SK-N-SH treated with all-trans-retinoic acid at 6 μM for 48 hours (cell line): ENCODE measurements around the gene UVRAG.

Experiments used
- ATAC-seq: fragments of 200-7000 bp; cut with Tn5 transposase; 3 replicates; pipeline ENCODE4 v1.9.1; 2020; ENCODE audit warnings: mild to moderate bottlenecking, moderate library complexity
- ARNTL ChIP-seq: fragments of 450-650 bp; formaldehyde crosslinking; IDR thresholded peaks from 2 replicates; pipeline ENCODE4 v1.5.0; 2020; ENCODE audit warnings: low read depth, mild to moderate bottlenecking, moderate library complexity, borderline replicate concordance
- BACH2 ChIP-seq: fragments of 250-450 bp; sonication (Bioruptor Pico); IDR thresholded peaks from 2 replicates; pipeline ENCODE4 v1.9.0; 2021; ENCODE audit warnings: mild to moderate bottlenecking, borderline replicate concordance
- CSDC2 ChIP-seq: fragments of 250-450 bp; sonication (Bioruptor Pico); IDR thresholded peaks from 2 replicates; pipeline ENCODE4 v1.5.0; 2020; ENCODE audit warnings: mild to moderate bottlenecking, moderate library complexity
- ESRRG ChIP-seq: fragments of 250-450 bp; sonication (Bioruptor Pico); IDR thresholded peaks from 2 replicates; pipeline ENCODE4 v1.6.1; 2021; ENCODE audit warnings: mild to moderate bottlenecking
- GLIS3 ChIP-seq: fragments of 250-450 bp; sonication (Bioruptor Pico); IDR thresholded peaks from 2 replicates; pipeline ENCODE4 v1.5.0; 2020; ENCODE audit warnings: mild to moderate bottlenecking, moderate library complexity
- ISL1 ChIP-seq: fragments of 250-450 bp; sonication (Bioruptor Pico); IDR thresholded peaks from 2 replicates; pipeline ENCODE4 v2.1.2; 2022; ENCODE audit warnings: mild to moderate bottlenecking, moderate library complexity
- OSR1 ChIP-seq: fragments of 250-450 bp; sonication (Bioruptor Pico); IDR thresholded peaks from 2 replicates; pipeline ENCODE4 v1.8.0; 2022; ENCODE audit warnings: moderate library complexity, mild to moderate bottlenecking, inconsistent platforms
- RARB ChIP-seq: fragments of 250-450 bp; sonication (Bioruptor Pico); IDR thresholded peaks from 2 replicates; pipeline ENCODE4 v1.8.0; 2021; ENCODE audit warnings: mild to moderate bottlenecking, moderate library complexity
- SNAI2 ChIP-seq: fragments of 250-450 bp; sonication (Bioruptor Pico); IDR thresholded peaks from 2 replicates; pipeline ENCODE4 v1.5.0; 2020; ENCODE audit warnings: mild to moderate bottlenecking, moderate library complexity
- TCF4 ChIP-seq: fragments of 250-450 bp; sonication (Bioruptor Pico); IDR thresholded peaks from 2 replicates; pipeline ENCODE4 v1.8.0; 2021; ENCODE audit warnings: mild to moderate bottlenecking, moderate library complexity, borderline replicate concordance
- TOX ChIP-seq: fragments of 250-450 bp; sonication (Bioruptor Pico); IDR thresholded peaks from 2 replicates; pipeline ENCODE4 v1.8.0; 2021; ENCODE audit warnings: mild to moderate bottlenecking, moderate library complexity, borderline replicate concordance
- ZC3H10 ChIP-seq: fragments of 250-450 bp; sonication (Bioruptor Pico); IDR thresholded peaks from 2 replicates; pipeline ENCODE4 v1.5.1; 2021; ENCODE audit warnings: mild to moderate bottlenecking, moderate library complexity
- ZFP3 ChIP-seq: fragments of 250-450 bp; sonication (Bioruptor Pico); IDR thresholded peaks from 2 replicates; pipeline ENCODE4 v1.5.0; 2020; ENCODE audit warnings: mild to moderate bottlenecking, moderate library complexity
- ZFP30 ChIP-seq: fragments of 450-650 bp; formaldehyde crosslinking; IDR thresholded peaks from 2 replicates; pipeline ENCODE4 v1.5.0; 2022; ENCODE audit warnings: mild to moderate bottlenecking, moderate library complexity
- ZNF70 ChIP-seq: fragments of 450-650 bp; formaldehyde crosslinking; IDR thresholded peaks from 2 replicates; pipeline ENCODE4 v1.5.0; 2020; ENCODE audit warnings: mild to moderate bottlenecking, moderate library complexity
- ZNF8 ChIP-seq: fragments of 450-650 bp; formaldehyde crosslinking; IDR thresholded peaks from 2 replicates; pipeline ENCODE4 v1.5.0; 2020; ENCODE audit warnings: mild to moderate bottlenecking, moderate library complexity
- TF ChIP-seq, protein P1 (sequence below): fragments of 250-450 bp; sonication (Bioruptor Pico); IDR thresholded peaks from 2 replicates; pipeline ENCODE4 v1.5.1; 2021; ENCODE audit warnings: mild to moderate bottlenecking, moderate library complexity
- TF ChIP-seq, protein P2 (sequence below): fragments of 250-450 bp; sonication (Bioruptor Pico); IDR thresholded peaks from 2 replicates; pipeline ENCODE4 v1.8.0; 2021; ENCODE audit warnings: low read depth, mild to moderate bottlenecking, moderate library complexity, borderline replicate concordance
- TF ChIP-seq, protein P3 (sequence below): fragments of 250-450 bp; sonication (Bioruptor Pico); IDR thresholded peaks from 2 replicates; pipeline ENCODE4 v1.8.0; 2020; ENCODE audit warnings: mild to moderate bottlenecking, moderate library complexity, borderline replicate concordance
- TF ChIP-seq, protein P4 (sequence below): fragments of 250-450 bp; sonication (Bioruptor Pico); IDR thresholded peaks from 2 replicates; pipeline ENCODE4 v1.5.0; 2020; ENCODE audit warnings: mild to moderate bottlenecking, moderate library complexity
- TF ChIP-seq, protein P5 (sequence below): fragments of 250-450 bp; sonication (Bioruptor Pico); IDR thresholded peaks from 2 replicates; pipeline ENCODE4 v1.5.1; 2020; ENCODE audit warnings: low read depth, mild to moderate bottlenecking, moderate library complexity

UVRAG gene

DNA sequence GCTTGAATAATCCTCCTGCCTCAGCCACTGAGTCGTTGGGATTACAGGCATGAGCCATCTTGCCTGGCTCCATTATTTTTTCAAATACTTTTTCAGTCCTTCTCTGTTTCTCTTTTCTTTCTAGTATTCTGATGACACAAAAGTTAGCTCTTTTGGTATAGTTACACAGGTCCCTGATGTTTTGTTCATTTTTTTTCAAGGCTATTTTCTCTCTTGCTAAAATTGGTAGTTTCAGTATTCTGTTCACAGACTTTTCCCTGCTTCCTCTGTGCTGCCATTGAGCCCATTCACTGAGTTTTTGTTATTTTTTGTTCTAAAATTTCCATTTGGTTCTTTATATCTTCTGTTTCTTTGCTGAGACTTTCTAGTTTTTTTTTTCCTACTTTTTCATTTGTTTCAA is 166.5 kb downstream of the UVRAG start (continued):
- TF ChIP-seq, protein P1, sequence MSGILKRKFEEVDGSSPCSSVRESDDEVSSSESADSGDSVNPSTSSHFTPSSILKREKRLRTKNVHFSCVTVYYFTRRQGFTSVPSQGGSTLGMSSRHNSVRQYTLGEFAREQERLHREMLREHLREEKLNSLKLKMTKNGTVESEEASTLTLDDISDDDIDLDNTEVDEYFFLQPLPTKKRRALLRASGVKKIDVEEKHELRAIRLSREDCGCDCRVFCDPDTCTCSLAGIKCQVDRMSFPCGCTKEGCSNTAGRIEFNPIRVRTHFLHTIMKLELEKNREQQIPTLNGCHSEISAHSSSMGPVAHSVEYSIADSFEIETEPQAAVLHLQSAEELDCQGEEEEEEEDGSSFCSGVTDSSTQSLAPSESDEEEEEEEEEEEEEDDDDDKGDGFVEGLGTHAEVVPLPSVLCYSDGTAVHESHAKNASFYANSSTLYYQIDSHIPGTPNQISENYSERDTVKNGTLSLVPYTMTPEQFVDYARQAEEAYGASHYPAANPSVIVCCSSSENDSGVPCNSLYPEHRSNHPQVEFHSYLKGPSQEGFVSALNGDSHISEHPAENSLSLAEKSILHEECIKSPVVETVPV (CRISPR knock-in tag) = no peak
- TF ChIP-seq ZFP3 (CRISPR knock-in tag) = no peak
- TF ChIP-seq, protein P2, sequence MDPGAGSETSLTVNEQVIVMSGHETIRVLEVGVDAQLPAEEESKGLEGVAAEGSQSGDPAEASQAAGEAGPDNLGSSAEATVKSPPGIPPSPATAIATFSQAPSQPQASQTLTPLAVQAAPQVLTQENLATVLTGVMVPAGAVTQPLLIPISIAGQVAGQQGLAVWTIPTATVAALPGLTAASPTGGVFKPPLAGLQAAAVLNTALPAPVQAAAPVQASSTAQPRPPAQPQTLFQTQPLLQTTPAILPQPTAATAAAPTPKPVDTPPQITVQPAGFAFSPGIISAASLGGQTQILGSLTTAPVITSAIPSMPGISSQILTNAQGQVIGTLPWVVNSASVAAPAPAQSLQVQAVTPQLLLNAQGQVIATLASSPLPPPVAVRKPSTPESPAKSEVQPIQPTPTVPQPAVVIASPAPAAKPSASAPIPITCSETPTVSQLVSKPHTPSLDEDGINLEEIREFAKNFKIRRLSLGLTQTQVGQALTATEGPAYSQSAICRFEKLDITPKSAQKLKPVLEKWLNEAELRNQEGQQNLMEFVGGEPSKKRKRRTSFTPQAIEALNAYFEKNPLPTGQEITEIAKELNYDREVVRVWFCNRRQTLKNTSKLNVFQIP (CRISPR knock-in tag) = no peak
- TF ChIP-seq ESRRG = no peak
- no peak for TF ChIP-seq CSDC2 (CRISPR knock-in tag)

DNA sequence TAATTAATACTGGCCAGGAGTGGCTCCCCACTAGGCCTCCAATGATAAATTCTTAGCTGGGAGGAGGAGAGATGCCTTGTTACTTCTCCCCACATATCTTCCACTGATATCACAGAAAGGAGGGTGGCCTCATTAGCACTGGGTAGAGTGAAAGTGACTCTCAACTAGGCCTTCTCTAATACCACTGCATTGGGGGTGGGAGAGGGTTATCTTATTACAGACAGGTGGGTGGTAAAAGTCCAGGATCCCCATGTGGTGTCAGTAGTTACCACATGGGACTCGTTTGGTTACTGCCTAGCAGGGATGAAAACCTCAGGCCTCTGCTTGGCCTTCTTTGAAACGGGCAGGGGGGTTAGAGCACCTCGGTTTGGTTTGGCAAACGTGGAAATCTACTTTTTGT is 167.3 kb downstream of the UVRAG start:
- ATAC-seq = no peak
- no peak for TF ChIP-seq ZFP30
- TF ChIP-seq, protein P3, sequence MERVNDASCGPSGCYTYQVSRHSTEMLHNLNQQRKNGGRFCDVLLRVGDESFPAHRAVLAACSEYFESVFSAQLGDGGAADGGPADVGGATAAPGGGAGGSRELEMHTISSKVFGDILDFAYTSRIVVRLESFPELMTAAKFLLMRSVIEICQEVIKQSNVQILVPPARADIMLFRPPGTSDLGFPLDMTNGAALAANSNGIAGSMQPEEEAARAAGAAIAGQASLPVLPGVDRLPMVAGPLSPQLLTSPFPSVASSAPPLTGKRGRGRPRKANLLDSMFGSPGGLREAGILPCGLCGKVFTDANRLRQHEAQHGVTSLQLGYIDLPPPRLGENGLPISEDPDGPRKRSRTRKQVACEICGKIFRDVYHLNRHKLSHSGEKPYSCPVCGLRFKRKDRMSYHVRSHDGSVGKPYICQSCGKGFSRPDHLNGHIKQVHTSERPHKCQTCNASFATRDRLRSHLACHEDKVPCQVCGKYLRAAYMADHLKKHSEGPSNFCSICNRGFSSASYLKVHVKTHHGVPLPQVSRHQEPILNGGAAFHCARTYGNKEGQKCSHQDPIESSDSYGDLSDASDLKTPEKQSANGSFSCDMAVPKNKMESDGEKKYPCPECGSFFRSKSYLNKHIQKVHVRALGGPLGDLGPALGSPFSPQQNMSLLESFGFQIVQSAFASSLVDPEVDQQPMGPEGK (CRISPR knock-in tag) = no peak
- TF ChIP-seq ZNF70 (CRISPR knock-in tag) = no peak
- no peak for TF ChIP-seq RARB
- TF ChIP-seq ZC3H10 = no peak
- TF ChIP-seq, protein P4, sequence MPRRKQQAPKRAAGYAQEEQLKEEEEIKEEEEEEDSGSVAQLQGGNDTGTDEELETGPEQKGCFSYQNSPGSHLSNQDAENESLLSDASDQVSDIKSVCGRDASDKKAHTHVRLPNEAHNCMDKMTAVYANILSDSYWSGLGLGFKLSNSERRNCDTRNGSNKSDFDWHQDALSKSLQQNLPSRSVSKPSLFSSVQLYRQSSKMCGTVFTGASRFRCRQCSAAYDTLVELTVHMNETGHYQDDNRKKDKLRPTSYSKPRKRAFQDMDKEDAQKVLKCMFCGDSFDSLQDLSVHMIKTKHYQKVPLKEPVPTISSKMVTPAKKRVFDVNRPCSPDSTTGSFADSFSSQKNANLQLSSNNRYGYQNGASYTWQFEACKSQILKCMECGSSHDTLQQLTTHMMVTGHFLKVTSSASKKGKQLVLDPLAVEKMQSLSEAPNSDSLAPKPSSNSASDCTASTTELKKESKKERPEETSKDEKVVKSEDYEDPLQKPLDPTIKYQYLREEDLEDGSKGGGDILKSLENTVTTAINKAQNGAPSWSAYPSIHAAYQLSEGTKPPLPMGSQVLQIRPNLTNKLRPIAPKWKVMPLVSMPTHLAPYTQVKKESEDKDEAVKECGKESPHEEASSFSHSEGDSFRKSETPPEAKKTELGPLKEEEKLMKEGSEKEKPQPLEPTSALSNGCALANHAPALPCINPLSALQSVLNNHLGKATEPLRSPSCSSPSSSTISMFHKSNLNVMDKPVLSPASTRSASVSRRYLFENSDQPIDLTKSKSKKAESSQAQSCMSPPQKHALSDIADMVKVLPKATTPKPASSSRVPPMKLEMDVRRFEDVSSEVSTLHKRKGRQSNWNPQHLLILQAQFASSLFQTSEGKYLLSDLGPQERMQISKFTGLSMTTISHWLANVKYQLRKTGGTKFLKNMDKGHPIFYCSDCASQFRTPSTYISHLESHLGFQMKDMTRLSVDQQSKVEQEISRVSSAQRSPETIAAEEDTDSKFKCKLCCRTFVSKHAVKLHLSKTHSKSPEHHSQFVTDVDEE (CRISPR knock-in tag) = no peak
- no peak for TF ChIP-seq SNAI2 (CRISPR knock-in tag)
- TF ChIP-seq, protein P5, sequence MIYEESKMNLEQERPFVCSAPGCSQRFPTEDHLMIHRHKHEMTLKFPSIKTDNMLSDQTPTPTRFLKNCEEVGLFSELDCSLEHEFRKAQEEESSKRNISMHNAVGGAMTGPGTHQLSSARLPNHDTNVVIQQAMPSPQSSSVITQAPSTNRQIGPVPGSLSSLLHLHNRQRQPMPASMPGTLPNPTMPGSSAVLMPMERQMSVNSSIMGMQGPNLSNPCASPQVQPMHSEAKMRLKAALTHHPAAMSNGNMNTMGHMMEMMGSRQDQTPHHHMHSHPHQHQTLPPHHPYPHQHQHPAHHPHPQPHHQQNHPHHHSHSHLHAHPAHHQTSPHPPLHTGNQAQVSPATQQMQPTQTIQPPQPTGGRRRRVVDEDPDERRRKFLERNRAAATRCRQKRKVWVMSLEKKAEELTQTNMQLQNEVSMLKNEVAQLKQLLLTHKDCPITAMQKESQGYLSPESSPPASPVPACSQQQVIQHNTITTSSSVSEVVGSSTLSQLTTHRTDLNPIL (CRISPR knock-in tag) = no peak
- TF ChIP-seq GLIS3 (CRISPR knock-in tag) = no peak
- TF ChIP-seq, protein P2 (CRISPR knock-in tag) = no peak
- no peak for TF ChIP-seq BACH2 (CRISPR knock-in tag)
- no peak for TF ChIP-seq ISL1 (CRISPR knock-in tag)
- no peak for TF ChIP-seq ZFP3 (CRISPR knock-in tag)
- TF ChIP-seq ARNTL (CRISPR knock-in tag) = no peak
- no peak for TF ChIP-seq OSR1 (CRISPR knock-in tag)

DNA sequence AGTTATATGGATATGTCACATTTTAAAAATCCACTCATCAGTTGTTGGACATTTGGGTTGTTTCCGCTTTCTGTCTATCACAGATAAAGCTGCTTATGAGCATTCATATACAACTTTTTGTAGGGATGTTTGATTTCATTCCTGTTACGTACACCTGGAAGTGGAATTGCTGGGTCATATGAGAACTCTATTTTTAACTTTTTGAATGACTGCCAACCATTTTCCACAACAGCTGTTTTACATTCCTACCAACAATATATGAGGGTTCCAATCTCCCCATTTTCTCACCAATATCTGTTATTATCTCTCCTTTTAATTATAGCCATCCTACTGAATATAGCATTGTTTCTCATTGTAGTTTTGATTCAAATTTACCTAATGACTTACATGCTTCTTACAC is 172.0 kb downstream of the UVRAG start:
- no peak for ATAC-seq
- TF ChIP-seq TOX (CRISPR knock-in tag) (no peak), ARNTL (CRISPR knock-in tag) (no peak), GLIS3 (CRISPR knock-in tag) (no peak), ZNF70 (CRISPR knock-in tag) (no peak), ZNF8 (no peak), ISL1 (CRISPR knock-in tag) (no peak), TCF4 (CRISPR knock-in tag) (no peak), SNAI2 (CRISPR knock-in tag) (no peak)
- TF ChIP-seq, protein P5 (CRISPR knock-in tag) = no peak
- TF ChIP-seq, protein P4 (CRISPR knock-in tag) = no peak
- TF ChIP-seq, protein P2 (CRISPR knock-in tag) = no peak
